OCI-LY3 (cell line): ENCODE measurements around the gene TIAM2.

Experiments used
- CTCF ChIP-seq: fragments of 200-600, 300-600 bp; sonication (generic); IDR thresholded peaks from 2 replicates; pipeline ENCODE4 v1.5.1; 2014; ENCODE audit warnings: antibody characterized with exemption, low read length, low read depth
- EZH2phosphoT487 ChIP-seq: fragments of 200-600 bp; shearing (Covaris generic); IDR thresholded peaks from 2 replicates; pipeline ENCODE4 v1.6.1; 2018; ENCODE audit warnings: antibody characterized with exemption, mixed run types, low read depth

- no peak for TF ChIP-seq CTCF
- TF ChIP-seq EZH2phosphoT487: no peak
These were observed 5.7 kb upstream of the TIAM2 start for GRCh38 chr6:154989448-154989847.
